ENCODE measurements around the gene CLSTN1.
A peak's percentile ranks its signal among the peaks of the same experiment; 100 is the strongest.

Gene CLSTN1

GRCh38 chr1:9711466-9712020, 112.2 kb downstream of the CLSTN1 start:
- no peak for DNase-seq (ENCODE audit: low spot score)

- no peak for DNase-seq (ENCODE audit: low spot score)
Observed at GRCh38 chr1:9710037-9710436, 113.7 kb downstream of the CLSTN1 start.

GRCh38 chr1:9706178-9706577, 117.6 kb downstream of the CLSTN1 start:
- DNase-seq (ENCODE audit: low spot score), result no peak

GRCh38 chr1:9705337-9706093, 118.2 kb downstream of the CLSTN1 start:
- no peak for DNase-seq (ENCODE audit: low spot score)

GRCh38 chr1:9703681-9704080, 120.1 kb downstream of the CLSTN1 start:
- no peak for DNase-seq (ENCODE audit: low spot score)

- no peak for DNase-seq (ENCODE audit: low spot score)
Observed at GRCh38 chr1:9703165-9703509, 120.6 kb downstream of the CLSTN1 start.

GRCh38 chr1:9701665-9702064, 122.1 kb downstream of the CLSTN1 start:
- no peak for DNase-seq (ENCODE audit: low spot score)

GRCh38 chr1:9700340-9700739, 123.4 kb downstream of the CLSTN1 start:
- no peak for DNase-seq (ENCODE audit: low spot score)

- DNase-seq (ENCODE audit: low spot score), result no peak
Observed at GRCh38 chr1:9699361-9699760, 124.4 kb downstream of the CLSTN1 start.

GRCh38 chr1:9696793-9697192, 127.0 kb downstream of the CLSTN1 start:
- no peak for DNase-seq (ENCODE audit: low spot score)

- DNase-seq (ENCODE audit: low spot score), result no peak
Observed at GRCh38 chr1:9691691-9692090, 132.1 kb downstream of the CLSTN1 start.

GRCh38 chr1:9691108-9691445, 132.7 kb downstream of the CLSTN1 start:
- no peak for DNase-seq (ENCODE audit: low spot score)

- DNase-seq (ENCODE audit: low spot score), result no peak
Observed at GRCh38 chr1:9690440-9691107, 133.2 kb downstream of the CLSTN1 start.

GRCh38 chr1:9689971-9690381, 133.8 kb downstream of the CLSTN1 start:
- no peak for DNase-seq (ENCODE audit: low spot score)

- peak; percentile 49 for DNase-seq (ENCODE audit: low spot score)
Observed at GRCh38 chr1:9689011-9689706, 134.6 kb downstream of the CLSTN1 start.

GRCh38 chr1:9688599-9688998, 135.2 kb downstream of the CLSTN1 start:
- no peak for DNase-seq (ENCODE audit: low spot score)

- DNase-seq (ENCODE audit: low spot score), result peak; percentile 28
Observed at GRCh38 chr1:9687874-9688582, 135.7 kb downstream of the CLSTN1 start.

GRCh38 chr1:9687120-9687873, 136.5 kb downstream of the CLSTN1 start:
- DNase-seq (ENCODE audit: low spot score), result peak; percentile 77

GRCh38 chr1:9684801-9685200, 139.0 kb downstream of the CLSTN1 start:
- DNase-seq (ENCODE audit: low spot score), result no peak

GRCh38 chr1:9680828-9681227, 142.9 kb downstream of the CLSTN1 start:
- DNase-seq (ENCODE audit: low spot score), result no peak

- DNase-seq (ENCODE audit: low spot score), result no peak
Observed at GRCh38 chr1:9680091-9680490, 143.7 kb downstream of the CLSTN1 start.
